Keratinocyte (primary cell): ENCODE measurements around the gene ADGRF3. TPM values are rescaled to one million over a fixed set of nuclear protein-coding genes. Genes with fewer than 3 reads are reported as not detected.
"Not testable (repeated sequence)": the region's sequence is repeated elsewhere in the genome, so short reads cannot be mapped to it uniquely, and the experiment has no call there.

ENCODE experiments used
- DNase-seq: peaks from one replicate; pipeline ENCODE4 v3.0.0-alpha.2; 2011; ENCODE audit warnings: low read depth, missing footprints, low spot score
- FAIRE-seq: peaks from 2 replicates; lab custom pipeline; 2011; peaks lifted over from hg19 to GRCh38; lab: Jason Lieb, UNC
- H2AFZ ChIP-seq: 2 replicates; pipeline ENCODE4 v1.6.0; 2012; ENCODE audit warnings: low read length, control low read depth, inconsistent platforms; ENCODE audit not compliant: control insufficient read depth
- H3K27ac ChIP-seq: 2 replicates; pipeline ENCODE4 v1.5.1; 2011; ENCODE audit warnings: low read length; ENCODE audit not compliant: control insufficient read depth, insufficient read depth
- H3K27me3 ChIP-seq: 3 replicates; pipeline ENCODE4 v1.6.0; 2011; ENCODE audit warnings: low read length; ENCODE audit not compliant: control insufficient read depth, insufficient read depth; ENCODE audit errors: extremely low read depth
- H3K36me3 ChIP-seq, 2 experiments: 2 replicates in 1 of 2; 3 replicates in 1 of 2; pipeline ENCODE4 v1.5.1; 2011; ENCODE audit warnings: low read length in 2 of 2, mild to moderate bottlenecking in 1 of 2; ENCODE audit not compliant: control insufficient read depth in 2 of 2, insufficient read depth in 2 of 2; ENCODE audit errors: extremely low read depth in 1 of 2
- H3K4me1 ChIP-seq: 3 replicates; pipeline ENCODE4 v1.5.1; 2011; ENCODE audit warnings: low read length; ENCODE audit not compliant: control insufficient read depth, insufficient read depth; ENCODE audit errors: extremely low read depth
- H3K4me2 ChIP-seq: 3 replicates; pipeline ENCODE4 v1.6.0; 2011; ENCODE audit warnings: low read depth, low read length; ENCODE audit not compliant: control insufficient read depth, insufficient read depth; ENCODE audit errors: extremely low read depth
- H3K4me3 ChIP-seq, 3 experiments: fragments of 200-600 bp in 1 of 3; sonication (generic) in 1 of 3; 2 replicates in 2 of 3; 3 replicates in 1 of 3; pipeline ENCODE4 v1.5.1; 2011 to 2016; ENCODE audit warnings: low read length in 3 of 3, mild to moderate bottlenecking in 3 of 3, control low read depth in 2 of 3, inconsistent platforms in 1 of 3, low read depth in 1 of 3, mixed read lengths in 1 of 3, mixed run types in 1 of 3, moderate library complexity in 1 of 3; ENCODE audit not compliant: control insufficient read depth in 2 of 3, insufficient read depth in 2 of 3; ENCODE audit errors: extremely low read depth in 1 of 3
- H3K79me2 ChIP-seq: 2 replicates; pipeline ENCODE4 v1.6.0; 2012; ENCODE audit warnings: low read length; ENCODE audit not compliant: control insufficient read depth, insufficient read depth
- H3K9ac ChIP-seq: 3 replicates; pipeline ENCODE4 v1.6.0; 2011; ENCODE audit warnings: low read length; ENCODE audit not compliant: control insufficient read depth, insufficient read depth; ENCODE audit errors: extremely low read depth
- H3K9me1 ChIP-seq: 3 replicates; pipeline ENCODE4 v1.6.0; 2011; ENCODE audit warnings: low read length; ENCODE audit not compliant: control insufficient read depth, insufficient read depth; ENCODE audit errors: extremely low read depth
- H3K9me3 ChIP-seq: 2 replicates; pipeline ENCODE4 v1.5.1; 2012; ENCODE audit warnings: low read depth, low read length; ENCODE audit not compliant: control insufficient read depth
- H4K20me1 ChIP-seq: 3 replicates; pipeline ENCODE4 v1.6.0; 2011; ENCODE audit warnings: low read length; ENCODE audit not compliant: control insufficient read depth, insufficient read depth; ENCODE audit errors: extremely low read depth
- EZH2 ChIP-seq: IDR thresholded peaks from one replicate; pipeline ENCODE4 v1.6.1; 2012; ENCODE audit warnings: inconsistent platforms, mild to moderate bottlenecking, low read length, moderate library complexity
- dilution Hi-C: fragments of 300-500 bp; cut with MboI; formaldehyde crosslinking; loops from one replicate; pipeline ENCODE4 v1.7.0; 2020; ENCODE audit warnings: low sequenced_read_pairs; ENCODE audit not compliant: extremely low pct_ligation_motif_present
- polyA plus RNA-seq, 5 experiments: library from polyadenylated mRNA; depleted of rRNA in 3 of 5; stranded (reverse) in 3 of 5; stranded (forward) in 1 of 5; unstranded in 1 of 5; fragments of >200 nt; gene quantifications; 1 replicate in 1 of 5; 2 replicates in 3 of 5; 3 replicates in 1 of 5; pipeline versions ENCODE4 v1.2.1 to v1.2.3, GENCODE V29; 2011 to 2012; ENCODE audit warnings: missing spikeins in 2 of 5, low read depth in 1 of 5, low replicate concordance in 1 of 5
- TF ChIP-seq, protein P1 (sequence below), 3 experiments: IDR thresholded peaks in 1 of 3; conservative IDR thresholded peaks in 1 of 3; optimal IDR thresholded peaks in 1 of 3; 2 replicates in 2 of 3; 3 replicates in 1 of 3; pipeline versions ENCODE3 to v1.5.1; 2011; ENCODE audit warnings: low read length in 3 of 3, mild to moderate bottlenecking in 3 of 3, moderate library complexity in 2 of 3, control low read depth in 1 of 3, inconsistent platforms in 1 of 3; ENCODE audit not compliant: insufficient read depth in 2 of 3; ENCODE audit errors: extremely low read depth in 1 of 3

Gene ADGRF3
- polyA plus RNA-seq, 1 donor (not counting 4 experiments of a cell fraction or from before 2014, with no cell fraction given), result 0.17 TPM

DNA sequence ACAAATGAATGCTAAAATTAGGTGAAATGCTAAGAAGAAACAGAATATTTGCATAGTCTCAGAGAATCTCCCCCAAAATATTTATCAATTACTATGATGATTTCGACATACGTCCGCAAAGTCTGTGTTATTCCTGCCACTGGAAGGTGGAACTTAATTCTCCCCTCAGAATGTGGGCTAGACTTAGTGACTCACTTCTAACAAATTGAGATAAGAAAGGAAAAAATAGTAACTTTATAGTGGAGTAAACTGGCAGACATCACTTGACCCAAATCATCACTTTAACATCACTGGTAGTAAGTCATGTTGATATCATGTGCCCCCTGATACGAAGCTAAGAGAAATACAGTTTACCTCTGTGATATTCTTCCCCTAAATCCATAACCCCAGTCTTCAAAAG is 78.4 kb downstream of the ADGRF3 start:
- no peak for FAIRE-seq
- Histone ChIP-seq H3K4me2 (no peak overlapping the region), H3K27me3 (no peaks in the 10 kb centered on the region), H3K9me1 (no peaks in the 10 kb centered on the region), H3K9ac (no peak overlapping the region), H3K36me3 (peaks cover 0 to 4% of the 10 kb centered on the region in 2 experiments), H3K9me3 (no peaks in the 10 kb centered on the region), H3K79me2 (no peaks in the 10 kb centered on the region), H3K4me1 (peaks cover 21% of the 10 kb centered on the region), H2AFZ (no peak overlapping the region), H4K20me1 (no peaks in the 10 kb centered on the region), H3K27ac (no peak overlapping the region), H3K4me3 (no peak overlapping the region)
- DNase-seq, result no peak
- dilution Hi-C loops, result no loop called here
- TF ChIP-seq, protein P1, sequence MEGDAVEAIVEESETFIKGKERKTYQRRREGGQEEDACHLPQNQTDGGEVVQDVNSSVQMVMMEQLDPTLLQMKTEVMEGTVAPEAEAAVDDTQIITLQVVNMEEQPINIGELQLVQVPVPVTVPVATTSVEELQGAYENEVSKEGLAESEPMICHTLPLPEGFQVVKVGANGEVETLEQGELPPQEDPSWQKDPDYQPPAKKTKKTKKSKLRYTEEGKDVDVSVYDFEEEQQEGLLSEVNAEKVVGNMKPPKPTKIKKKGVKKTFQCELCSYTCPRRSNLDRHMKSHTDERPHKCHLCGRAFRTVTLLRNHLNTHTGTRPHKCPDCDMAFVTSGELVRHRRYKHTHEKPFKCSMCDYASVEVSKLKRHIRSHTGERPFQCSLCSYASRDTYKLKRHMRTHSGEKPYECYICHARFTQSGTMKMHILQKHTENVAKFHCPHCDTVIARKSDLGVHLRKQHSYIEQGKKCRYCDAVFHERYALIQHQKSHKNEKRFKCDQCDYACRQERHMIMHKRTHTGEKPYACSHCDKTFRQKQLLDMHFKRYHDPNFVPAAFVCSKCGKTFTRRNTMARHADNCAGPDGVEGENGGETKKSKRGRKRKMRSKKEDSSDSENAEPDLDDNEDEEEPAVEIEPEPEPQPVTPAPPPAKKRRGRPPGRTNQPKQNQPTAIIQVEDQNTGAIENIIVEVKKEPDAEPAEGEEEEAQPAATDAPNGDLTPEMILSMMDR (optimal IDR thresholded peaks at IDR 0.05 in 1 of 3, IDR thresholded peaks at IDR 0.05 in 1 of 3, conservative IDR thresholded peaks at IDR 0.05 in 1 of 3; ENCODE audit: extremely low read depth in 1 of 3, insufficient read depth in 2 of 3, low read length in 3 of 3), result no peak
- no peak for TF ChIP-seq EZH2

DNA sequence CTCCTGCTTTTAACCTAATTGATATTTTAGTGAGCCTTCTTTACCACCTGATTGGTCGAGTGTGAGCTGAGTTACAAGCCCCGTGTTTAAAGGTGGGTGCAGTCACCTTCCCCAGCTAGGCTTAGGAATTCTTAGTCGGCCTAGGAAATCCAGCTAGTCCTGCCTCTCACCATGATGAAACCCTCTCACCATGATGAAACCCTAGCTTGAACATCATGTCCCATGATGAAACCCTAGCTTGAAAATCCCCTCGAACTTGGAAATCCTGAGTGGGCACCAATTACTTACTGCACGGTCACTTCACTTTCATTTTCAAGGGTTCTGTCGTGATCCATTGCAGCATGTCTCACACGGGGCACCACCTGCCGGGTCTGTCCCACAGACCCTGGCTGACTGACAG is 87.8 kb downstream of the ADGRF3 start:
- H3K4me3 ChIP-seq, FAIRE-seq, H4K20me1 ChIP-seq, H3K79me2 ChIP-seq, H3K4me2 ChIP-seq, DNase-seq, H2AFZ ChIP-seq, H3K9me1 ChIP-seq, dilution Hi-C loops, H3K9ac ChIP-seq, H3K9me3 ChIP-seq, H3K27me3 ChIP-seq, H3K27ac ChIP-seq, H3K4me1 ChIP-seq: not testable (repeated sequence)
- peaks cover 9 to 14% of the 10 kb centered on the region in 2 experiments for H3K36me3 ChIP-seq

Other genes with a start within 250 kb of the ADGRF3 start
- 0.03 to 0.17 TPM (median 0.06 TPM) in 3 replicates for gene GAREM2, start 173.7 kb downstream of the ADGRF3 start, polyA plus RNA-seq
- gene HADHA, start 102.2 kb downstream of the ADGRF3 start, polyA plus RNA-seq, result 150 to 156 TPM (median 151 TPM) in 3 replicates
- 109 to 124 TPM (median 110 TPM) in 3 replicates for gene HADHB, start 101.8 kb downstream of the ADGRF3 start, polyA plus RNA-seq
- gene SELENOI, start 646 bp downstream of the ADGRF3 start, polyA plus RNA-seq, result 15.2 to 38.1 TPM (median 30.3 TPM) in 3 replicates
- gene DRC1, start 55.1 kb upstream of the ADGRF3 start, polyA plus RNA-seq, result not detected in 3 replicates
- gene OTOF, start 131.3 kb upstream of the ADGRF3 start, polyA plus RNA-seq, result not detected in 3 replicates